ENCODE results near the gene OMP. TPM values are rescaled to one million over a fixed set of nuclear protein-coding genes. Genes with fewer than 3 reads are reported as not detected.

OMP gene
- total RNA-seq, 2 experiments from 2014 or later = not detected

DNA sequence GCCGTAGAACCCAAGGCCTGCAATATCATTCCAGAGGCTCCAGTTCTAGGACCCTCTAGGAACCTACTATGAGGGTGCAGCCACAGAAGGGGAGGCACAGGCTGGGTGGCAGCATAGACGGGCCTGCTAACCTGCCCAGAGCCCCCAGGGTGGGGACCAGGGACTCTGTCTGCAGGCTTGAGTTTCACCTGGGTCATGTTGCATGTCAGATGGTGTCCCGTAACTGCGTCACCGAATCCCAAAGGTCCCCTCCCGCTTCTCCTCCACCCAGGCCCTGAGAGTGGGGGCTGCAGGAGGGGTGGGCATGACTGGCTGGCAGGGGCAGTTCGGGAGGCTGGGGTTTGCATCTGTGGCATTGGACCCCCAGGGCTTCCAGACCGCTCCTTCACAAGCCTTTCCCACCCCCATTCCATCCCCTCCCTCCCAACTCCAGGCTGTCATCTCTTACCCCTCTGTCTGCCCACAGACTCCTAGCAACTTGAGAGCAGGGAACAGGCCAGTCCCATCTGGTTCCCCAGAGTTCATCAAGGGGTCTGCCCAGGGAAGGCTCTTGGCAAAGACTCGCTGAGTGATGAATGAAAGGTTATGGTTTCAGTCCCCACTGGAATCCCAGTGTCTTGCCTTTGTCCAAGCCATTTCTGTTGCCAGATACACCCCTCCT lies 41.7 kb downstream of the OMP start:
- no peak for ATAC-seq (ENCODE audit: poor library complexity)
- no peak overlapping the region for H3K27ac Mint-ChIP-seq
- peaks cover 8% of the 10 kb centered on the region for H3K27me3 Mint-ChIP-seq

DNA sequence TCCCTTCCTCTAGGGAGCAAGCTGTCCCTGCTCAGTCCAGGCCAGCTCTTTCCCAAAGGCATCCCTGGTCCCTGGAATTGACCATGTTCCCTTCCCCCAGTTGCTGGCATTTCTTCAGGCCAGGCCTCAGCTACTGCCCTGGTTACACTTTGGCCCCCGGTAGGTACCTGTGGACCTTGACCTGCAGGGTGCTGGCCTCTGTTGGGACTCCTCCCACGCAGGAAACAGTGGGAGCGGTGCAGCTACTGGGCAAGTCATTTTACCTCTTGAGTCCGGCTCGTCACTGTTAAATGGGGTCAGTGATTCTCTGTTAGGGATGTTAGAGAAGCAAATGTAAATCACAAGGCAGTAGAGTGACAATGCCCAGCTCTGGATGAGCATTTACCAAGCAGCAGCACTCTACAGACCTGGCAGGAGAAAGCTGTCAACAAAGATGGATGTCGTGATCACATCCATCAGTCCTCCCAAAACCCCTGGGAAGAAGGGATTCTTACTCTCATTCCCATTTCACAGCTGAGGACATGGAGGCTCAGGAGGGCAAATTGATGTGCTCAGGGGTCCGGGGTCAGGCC lies 42.3 kb downstream of the OMP start:
- DNase-seq (no peak), ATAC-seq (ENCODE audit: poor library complexity) (no peak)
- POLR2A ChIA-PET = no interaction called here
- CTCF ChIA-PET = no interaction called here
- Mint-ChIP-seq H3K27me3 (peaks cover 2% of the 10 kb centered on the region), H3K4me3 (no peak overlapping the region), H3K9me3 (no peaks in the 10 kb centered on the region), H3K4me1 (ENCODE audit: low read depth) (peaks cover 16% of the 10 kb centered on the region), H3K27ac (no peak overlapping the region), H3K36me3 (ENCODE audit: low read depth) (no peaks in the 10 kb centered on the region)
- H3K4me1 ChIP-seq (ENCODE audit: insufficient read depth, low read length) = peaks cover 26% of the 10 kb centered on the region
- no peaks in the 10 kb centered on the region for H3K9me3 ChIP-seq (ENCODE audit: control insufficient read depth in 1 of 2, insufficient read depth in 1 of 2, low read length in 2 of 2)
- intact Hi-C loops (cut with DNase I, micrococcal nuclease) = no loop called here
- H3K27ac ChIP-seq (ENCODE audit: low read depth in 1 of 2, low read length in 2 of 2) = no peak overlapping the region
- no peak for TF ChIP-seq CTCF (IDR thresholded peaks at IDR 0.05)
- H3K36me3 ChIP-seq (ENCODE audit: insufficient read depth, low read length) = no peaks in the 10 kb centered on the region
- no peaks in the 10 kb centered on the region for H3K27me3 ChIP-seq (ENCODE audit: control insufficient read depth in 1 of 2, insufficient read depth in 2 of 2, low read length in 2 of 2)
- no peak overlapping the region for H3K4me3 ChIP-seq (ENCODE audit: low read length)

More for the DNA sequence above, 41.7 kb downstream of the OMP start:
- Histone ChIP-seq H3K4me1 (ENCODE audit: insufficient read depth, low read length) (peaks cover 24% of the 10 kb centered on the region), H3K27me3 (ENCODE audit: control insufficient read depth in 1 of 2, insufficient read depth in 2 of 2, low read length in 2 of 2) (no peaks in the 10 kb centered on the region), H3K4me3 (ENCODE audit: low read length) (no peak overlapping the region), H3K9me3 (ENCODE audit: control insufficient read depth in 1 of 2, insufficient read depth in 1 of 2, low read length in 2 of 2) (no peaks in the 10 kb centered on the region), H3K36me3 (ENCODE audit: insufficient read depth, low read length) (no peaks in the 10 kb centered on the region), H3K27ac (ENCODE audit: low read depth in 1 of 2, low read length in 2 of 2) (no peak overlapping the region)
- DNase-seq = no peak
- ChIA-PET CTCF (no interaction called here), POLR2A (no interaction called here)
- no peaks in the 10 kb centered on the region for H3K9me3 Mint-ChIP-seq
- no peaks in the 10 kb centered on the region for H3K36me3 Mint-ChIP-seq (ENCODE audit: low read depth)
- no peak for TF ChIP-seq CTCF (IDR thresholded peaks at IDR 0.05)
- H3K4me1 Mint-ChIP-seq (ENCODE audit: low read depth) = peaks cover 16% of the 10 kb centered on the region
- intact Hi-C loops (cut with DNase I, micrococcal nuclease) = no loop called here
- H3K4me3 Mint-ChIP-seq = no peak overlapping the region

GRCh38 chr11:77146261-77147035 lies 43.8 kb downstream of the OMP start:
- no peaks in the 10 kb centered on the region for H3K36me3 ChIP-seq (ENCODE audit: insufficient read depth, low read length)
- ChIA-PET POLR2A (no interaction called here), CTCF (no interaction called here)
- TF ChIP-seq CTCF (IDR thresholded peaks at IDR 0.05) = no peak
- Mint-ChIP-seq H3K4me1 (ENCODE audit: low read depth) (peaks cover 19% of the 10 kb centered on the region), H3K27me3 (no peaks in the 10 kb centered on the region), H3K9me3 (no peaks in the 10 kb centered on the region), H3K36me3 (ENCODE audit: low read depth) (no peaks in the 10 kb centered on the region), H3K27ac (no peak overlapping the region), H3K4me3 (peak overlapping the region; percentile 71)
- H3K9me3 ChIP-seq (ENCODE audit: control insufficient read depth in 1 of 2, insufficient read depth in 1 of 2, low read length in 2 of 2) = no peaks in the 10 kb centered on the region
- H3K27me3 ChIP-seq (ENCODE audit: control insufficient read depth in 1 of 2, insufficient read depth in 2 of 2, low read length in 2 of 2) = no peaks in the 10 kb centered on the region
- no peak overlapping the region for H3K27ac ChIP-seq (ENCODE audit: low read depth in 1 of 2, low read length in 2 of 2)
- intact Hi-C loops (cut with DNase I, micrococcal nuclease) = no loop called here
- no peak for DNase-seq
- ATAC-seq (ENCODE audit: poor library complexity) = no peak
- H3K4me1 ChIP-seq (ENCODE audit: insufficient read depth, low read length) = peaks cover 34% of the 10 kb centered on the region
- H3K4me3 ChIP-seq (ENCODE audit: low read length) = no peak overlapping the region
